ENCODE measurements around the gene ABR. TPM values are rescaled to one million over a fixed set of nuclear protein-coding genes. Genes with fewer than 3 reads are reported as not detected.
A peak's percentile ranks its signal among the peaks of the same experiment; 100 is the strongest.

ABR gene
- total RNA-seq (ENCODE audit: low replicate concordance): 36.7 and 92.7 TPM in 2 replicates

DNA sequence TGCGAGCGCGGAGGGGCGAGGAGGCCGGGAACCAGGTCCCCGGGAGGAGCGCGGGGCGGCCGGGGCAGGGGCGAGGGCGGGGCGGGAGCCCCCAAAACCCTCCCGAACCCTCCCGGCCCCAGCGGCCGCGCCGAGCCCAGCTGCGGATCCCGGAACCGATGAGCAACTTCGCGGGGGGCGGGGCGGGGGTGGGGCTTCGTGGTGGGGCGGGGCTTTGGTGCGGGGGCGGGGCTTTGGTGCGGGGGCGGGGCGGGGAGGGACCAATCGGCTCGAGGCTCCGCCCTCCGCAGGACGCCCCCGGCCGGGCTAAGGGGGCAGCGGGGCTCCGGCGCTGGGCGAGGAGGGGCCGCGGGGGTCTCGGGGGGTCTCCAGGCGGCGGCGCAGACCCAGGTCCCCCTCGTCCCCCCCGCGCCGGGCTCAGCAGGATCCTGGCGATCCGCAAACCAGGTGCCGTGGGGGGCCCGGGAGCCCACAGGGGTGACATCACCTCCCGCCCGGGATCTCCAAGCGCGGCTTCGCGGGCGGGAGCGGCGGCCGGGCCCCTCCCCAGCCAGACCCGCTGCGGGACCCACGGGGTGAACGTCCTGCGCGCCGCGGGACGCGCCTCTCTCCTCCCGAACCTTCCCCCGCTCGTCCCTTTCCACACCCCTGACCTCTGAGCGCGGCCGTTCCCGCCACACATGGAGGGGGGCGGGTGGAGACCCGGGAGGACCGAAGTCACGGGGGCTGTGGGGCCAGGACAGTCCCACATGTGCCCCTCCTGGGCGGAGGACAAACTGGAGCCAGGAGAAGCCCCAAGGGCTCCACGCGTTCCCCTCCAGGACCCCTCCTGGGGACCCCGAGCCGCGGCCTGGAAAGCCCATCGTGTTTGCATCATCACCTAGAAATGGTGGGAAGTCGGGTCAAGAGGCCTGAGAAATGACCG is at the start of gene ABR:
TSS of gene ABR (minus strand) at position 164 of the 925 bp plus-strand sequence. CDS start 254 bp downstream, outside the sequence.
- H3K4me2 ChIP-seq: peak within 1 kb of the TSS; percentile 92
- peaks cover 8% of the 10 kb centered on the region for H3K79me2 ChIP-seq (ENCODE audit: low read depth)
- Mint-ChIP-seq H3K36me3 (peaks cover 2% of the 10 kb centered on the region), H3K27ac (no peak within 1 kb of the TSS), H3K4me1 (peaks cover 46% of the 10 kb centered on the region), H3K27me3 (ENCODE audit: insufficient read depth, low read depth) (peaks cover 9% of the 10 kb centered on the region), H3K9me3 (no peaks in the 10 kb centered on the region), H3K4me3 (peak within 1 kb of the TSS; percentile 88)
- H3K27ac ChIP-seq: no peak within 1 kb of the TSS
- H3K27me3 ChIP-seq: peaks cover 48% of the 10 kb centered on the region
- no peaks in the 10 kb centered on the region for H3K9me3 ChIP-seq (ENCODE audit: low read depth)
- H3K36me3 ChIP-seq: no peaks in the 10 kb centered on the region
- peaks cover 34% of the 10 kb centered on the region for H3K4me1 ChIP-seq
- H3K4me3 ChIP-seq: peak within 1 kb of the TSS; percentile 97
- peaks cover 51% of the 10 kb centered on the region for H4K20me1 ChIP-seq (ENCODE audit: low read depth)
- DNase-seq (ENCODE audit: low spot score): peak; percentile 75
- peaks cover 26% of the 10 kb centered on the region for H3F3A ChIP-seq (ENCODE audit: low read depth)
- TF ChIP-seq, protein P1, sequence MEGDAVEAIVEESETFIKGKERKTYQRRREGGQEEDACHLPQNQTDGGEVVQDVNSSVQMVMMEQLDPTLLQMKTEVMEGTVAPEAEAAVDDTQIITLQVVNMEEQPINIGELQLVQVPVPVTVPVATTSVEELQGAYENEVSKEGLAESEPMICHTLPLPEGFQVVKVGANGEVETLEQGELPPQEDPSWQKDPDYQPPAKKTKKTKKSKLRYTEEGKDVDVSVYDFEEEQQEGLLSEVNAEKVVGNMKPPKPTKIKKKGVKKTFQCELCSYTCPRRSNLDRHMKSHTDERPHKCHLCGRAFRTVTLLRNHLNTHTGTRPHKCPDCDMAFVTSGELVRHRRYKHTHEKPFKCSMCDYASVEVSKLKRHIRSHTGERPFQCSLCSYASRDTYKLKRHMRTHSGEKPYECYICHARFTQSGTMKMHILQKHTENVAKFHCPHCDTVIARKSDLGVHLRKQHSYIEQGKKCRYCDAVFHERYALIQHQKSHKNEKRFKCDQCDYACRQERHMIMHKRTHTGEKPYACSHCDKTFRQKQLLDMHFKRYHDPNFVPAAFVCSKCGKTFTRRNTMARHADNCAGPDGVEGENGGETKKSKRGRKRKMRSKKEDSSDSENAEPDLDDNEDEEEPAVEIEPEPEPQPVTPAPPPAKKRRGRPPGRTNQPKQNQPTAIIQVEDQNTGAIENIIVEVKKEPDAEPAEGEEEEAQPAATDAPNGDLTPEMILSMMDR (IDR thresholded peaks at IDR 0.05): no peak
- TF ChIP-seq EZH2 (IDR thresholded peaks at IDR 0.05): peak; percentile 61
- H3K9ac ChIP-seq: peak within 1 kb of the TSS; percentile 64
- H2AFZ ChIP-seq (replicated peaks): peak within 1 kb of the TSS; percentile 86

- Histone ChIP-seq H3K36me3 (no peaks in the 10 kb centered on the region), H3K27me3 (peaks cover 84% of the 10 kb centered on the region), H3K27ac (no peak overlapping the region), H4K20me1 (ENCODE audit: low read depth) (peaks cover 3% of the 10 kb centered on the region), H3K9me3 (ENCODE audit: low read depth) (no peaks in the 10 kb centered on the region), H3K4me2 (peak overlapping the region; percentile 94), H2AFZ (replicated peaks) (peak overlapping the region; percentile 91), H3K4me1 (peaks cover 11% of the 10 kb centered on the region), H3K79me2 (ENCODE audit: low read depth) (no peaks in the 10 kb centered on the region), H3K4me3 (peak overlapping the region; percentile 64), H3F3A (ENCODE audit: low read depth) (peaks cover 25% of the 10 kb centered on the region), H3K9ac (no peak overlapping the region)
- Mint-ChIP-seq H3K27ac (no peak overlapping the region), H3K36me3 (peaks cover 3% of the 10 kb centered on the region), H3K4me3 (peak overlapping the region; percentile 38), H3K4me1 (peaks cover 15% of the 10 kb centered on the region), H3K27me3 (ENCODE audit: insufficient read depth, low read depth) (peaks cover 61% of the 10 kb centered on the region), H3K9me3 (peaks cover 7% of the 10 kb centered on the region)
- TF ChIP-seq, protein P1 (IDR thresholded peaks at IDR 0.05): no peak
- peak; percentile 81 for TF ChIP-seq EZH2phosphoT487 (IDR thresholded peaks at IDR 0.05)
- peak; percentile 96 for TF ChIP-seq EZH2 (IDR thresholded peaks at IDR 0.05)
- peak; percentile 50 for DNase-seq (ENCODE audit: low spot score)
Observed at GRCh38 chr17:1229349-1229899, 49.6 kb upstream of the ABR start.

- H3K27me3 Mint-ChIP-seq (ENCODE audit: insufficient read depth, low read depth): peaks cover 62% of the 10 kb centered on the region
- H3K27ac Mint-ChIP-seq: no peak overlapping the region
- peaks cover 7% of the 10 kb centered on the region for H3K9me3 Mint-ChIP-seq
- peaks cover 11% of the 10 kb centered on the region for H3K4me1 ChIP-seq
- H3K27ac ChIP-seq: no peak overlapping the region
- peaks cover 25% of the 10 kb centered on the region for H3F3A ChIP-seq (ENCODE audit: low read depth)
- H3K9me3 ChIP-seq (ENCODE audit: low read depth): no peaks in the 10 kb centered on the region
- peaks cover 3% of the 10 kb centered on the region for H3K36me3 Mint-ChIP-seq
- DNase-seq (ENCODE audit: low spot score): peak; percentile 24
- peak overlapping the region; percentile 91 for H2AFZ ChIP-seq (replicated peaks)
- H3K79me2 ChIP-seq (ENCODE audit: low read depth): no peaks in the 10 kb centered on the region
- H3K4me2 ChIP-seq: peak overlapping the region; percentile 94
- H3K4me3 Mint-ChIP-seq: no peak overlapping the region
- H4K20me1 ChIP-seq (ENCODE audit: low read depth): peaks cover 3% of the 10 kb centered on the region
- H3K4me3 ChIP-seq: peak overlapping the region; percentile 64
- no peak overlapping the region for H3K9ac ChIP-seq
- H3K36me3 ChIP-seq: no peaks in the 10 kb centered on the region
- H3K4me1 Mint-ChIP-seq: peaks cover 14% of the 10 kb centered on the region
- peaks cover 87% of the 10 kb centered on the region for H3K27me3 ChIP-seq
- TF ChIP-seq EZH2phosphoT487 (IDR thresholded peaks at IDR 0.05): peak; percentile 72
- TF ChIP-seq EZH2 (IDR thresholded peaks at IDR 0.05): peak; percentile 82
- TF ChIP-seq, protein P1 (IDR thresholded peaks at IDR 0.05): no peak
Observed at GRCh38 chr17:1228781-1229348, 49.1 kb upstream of the ABR start.
